HG03108 (cell line): Measurements from ENCODE around the gene RBMS3.
"Not testable (repeated sequence)": the region's sequence is repeated elsewhere in the genome, so short reads cannot be mapped to it uniquely, and the experiment has no call there.

Experiments used
- ATAC-seq: cut with Tn5 transposase; IDR thresholded peaks from one replicate; pipeline ENCODE4 v1.9.1; 2021; ENCODE audit warnings: moderate library complexity; ENCODE audit not compliant: unreplicated experiment

The RBMS3 gene

DNA sequence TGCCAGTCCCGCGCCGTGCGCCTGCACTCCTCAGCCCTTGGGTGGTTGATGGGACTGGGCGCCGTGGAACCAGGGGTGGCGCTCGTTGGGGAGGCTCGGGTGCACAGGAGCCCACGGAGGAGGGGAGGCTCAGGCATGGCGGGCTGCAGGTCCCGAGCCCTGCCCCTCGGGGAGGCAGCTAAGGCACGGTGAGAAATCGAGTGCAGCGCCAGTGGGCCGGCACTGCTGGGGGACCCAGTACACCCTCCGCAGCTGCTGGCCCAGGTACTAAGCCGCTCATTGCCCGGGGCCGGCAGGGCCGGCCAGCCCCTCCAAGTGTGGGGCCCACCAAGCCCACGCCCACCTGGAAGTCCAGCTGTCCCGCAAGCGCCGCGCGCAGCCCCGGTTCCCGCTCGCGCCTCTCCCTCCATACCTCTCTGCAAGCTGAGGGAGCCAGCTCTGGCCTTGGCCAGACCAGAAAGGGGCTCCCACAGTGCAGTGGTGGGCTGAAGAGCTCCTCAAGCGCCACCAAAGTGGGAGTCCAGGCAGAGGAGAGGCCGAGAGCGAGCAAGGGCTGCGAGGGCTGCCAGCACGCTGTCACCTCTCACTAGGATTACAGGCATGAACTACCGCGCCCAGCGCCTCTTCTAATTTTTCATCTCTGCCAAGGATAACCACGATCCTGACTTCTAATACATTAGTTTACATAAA, 192.8 kb downstream of the RBMS3 start:
- ATAC-seq, result not testable (repeated sequence)

- no peak for ATAC-seq
These were observed 194.5 kb downstream of the RBMS3 start for GRCh38 chr3:29475305-29475840.

- no peak for ATAC-seq
These were observed 195.0 kb downstream of the RBMS3 start for GRCh38 chr3:29475854-29476253.

- no peak for ATAC-seq
These were observed 197.7 kb downstream of the RBMS3 start for GRCh38 chr3:29478611-29479010.

- no peak for ATAC-seq
These were observed 200.4 kb downstream of the RBMS3 start for GRCh38 chr3:29481249-29481648.

- no peak for ATAC-seq
These were observed 201.3 kb downstream of the RBMS3 start for GRCh38 chr3:29481969-29482767.

DNA sequence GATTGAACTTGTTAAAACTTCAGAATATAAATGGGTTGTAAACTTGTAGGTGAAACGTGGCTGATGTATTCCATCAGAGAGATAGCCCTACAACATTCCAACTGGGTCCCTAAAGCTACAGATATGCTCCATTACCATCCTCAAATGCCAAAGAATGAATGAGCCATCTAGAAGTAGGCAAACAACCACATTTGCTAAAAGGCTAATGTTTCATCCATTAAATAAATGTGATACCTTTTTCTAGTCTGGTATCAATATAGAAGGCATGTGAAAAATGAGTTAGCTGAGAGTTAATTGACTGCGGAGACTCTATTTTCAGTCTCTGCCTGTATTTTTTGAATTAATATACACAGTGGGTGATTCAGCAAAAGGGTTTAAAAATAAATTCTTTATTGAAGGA, 203.8 kb downstream of the RBMS3 start:
- ATAC-seq, result no peak

- ATAC-seq, result no peak
These were observed 205.2 kb downstream of the RBMS3 start for GRCh38 chr3:29486096-29486495.

DNA sequence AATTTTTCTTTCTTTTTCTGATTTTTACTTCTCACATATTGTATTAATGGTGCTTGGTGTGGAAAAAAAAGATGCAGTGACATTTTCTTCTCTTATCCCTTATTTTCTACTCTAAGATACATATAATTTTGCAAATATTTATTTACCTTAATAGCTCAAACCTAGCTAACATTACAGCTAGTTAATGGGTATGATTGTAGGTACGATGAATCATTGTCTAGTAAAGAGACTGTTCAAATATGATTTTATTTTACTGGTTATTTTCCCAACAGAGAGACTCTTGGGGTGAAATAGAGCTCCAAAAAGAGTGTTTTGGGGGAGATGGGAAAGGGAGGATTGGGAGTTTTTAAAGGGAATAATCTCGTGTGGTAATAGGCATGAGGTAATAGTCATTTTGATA, 206.0 kb downstream of the RBMS3 start:
- ATAC-seq, result no peak

- no peak for ATAC-seq
These were observed 208.1 kb downstream of the RBMS3 start for GRCh38 chr3:29488922-29489321.

DNA sequence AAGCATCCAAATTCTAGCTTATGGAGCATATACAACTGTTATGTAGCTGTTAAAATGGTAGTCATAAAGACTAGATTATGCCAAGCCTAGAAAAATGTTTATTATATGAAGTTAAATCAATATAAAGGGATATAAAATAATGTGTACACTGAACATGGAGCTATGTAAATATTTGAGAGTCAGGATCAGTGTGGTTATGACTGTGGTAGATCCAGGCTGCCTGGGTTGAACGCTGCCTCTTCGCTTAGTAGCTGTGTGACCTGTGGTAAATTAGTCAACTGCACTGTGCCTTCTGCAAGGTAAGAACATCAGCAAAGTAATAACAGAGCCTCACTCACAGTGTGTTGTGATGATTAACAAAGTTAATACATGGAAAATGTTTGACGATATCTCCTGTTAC, 212.2 kb downstream of the RBMS3 start:
- no peak for ATAC-seq

DNA sequence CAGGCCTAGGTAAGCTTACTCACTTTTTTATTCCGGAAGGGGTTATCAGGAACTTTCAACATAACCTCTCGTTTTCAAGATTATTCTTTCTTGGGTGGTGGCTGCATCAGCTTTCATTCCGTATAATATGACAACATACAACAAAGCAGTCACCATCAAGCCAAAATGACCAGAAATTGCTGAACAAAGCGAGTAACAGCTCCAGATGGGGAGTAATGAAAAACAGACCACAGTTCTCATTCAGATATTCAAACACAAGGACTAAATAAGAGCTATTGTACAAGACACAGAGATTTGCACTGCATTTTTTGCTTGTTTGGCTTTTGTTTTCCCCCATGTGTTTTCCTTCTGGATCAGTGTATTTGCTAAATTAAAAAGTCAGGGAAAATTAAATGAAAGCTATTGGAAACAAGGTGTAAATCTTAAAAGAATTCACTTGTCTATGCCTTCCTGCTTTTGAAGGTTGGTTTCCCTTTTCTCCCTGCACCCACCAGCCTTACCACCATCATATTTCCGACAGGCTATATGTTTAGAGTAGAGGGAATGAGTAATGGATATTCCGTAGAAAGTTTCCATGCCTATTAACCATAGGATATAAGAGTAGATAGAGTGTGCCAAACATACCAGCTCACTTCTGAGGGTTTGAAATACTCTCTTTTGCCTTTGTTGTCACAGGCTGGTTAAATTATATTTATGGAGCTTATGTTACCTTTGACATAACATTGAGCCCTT, 213.6 kb downstream of the RBMS3 start:
- no peak for ATAC-seq

DNA sequence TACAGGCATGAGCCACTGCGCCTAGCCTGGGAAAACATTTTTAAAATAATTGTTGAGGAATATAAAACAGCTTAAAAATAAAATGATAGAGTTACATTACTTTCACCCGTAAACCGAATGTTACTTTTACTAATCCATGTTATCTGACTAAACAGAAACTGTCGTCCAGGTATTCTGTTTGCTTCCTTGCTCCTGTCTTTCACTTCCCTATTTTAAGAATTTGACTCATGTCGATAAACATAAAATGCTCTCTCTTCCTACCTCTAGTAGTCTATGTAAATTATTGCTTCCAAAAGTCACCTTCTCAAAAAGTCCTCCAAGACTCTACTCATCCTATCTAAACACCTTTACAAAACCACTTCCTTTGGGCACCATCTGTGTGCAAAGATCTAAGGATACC, 216.4 kb downstream of the RBMS3 start:
- ATAC-seq, result no peak

GRCh38 chr3:29502771-29503170, 221.9 kb downstream of the RBMS3 start:
- ATAC-seq, result no peak

GRCh38 chr3:29503314-29503713, 222.4 kb downstream of the RBMS3 start:
- ATAC-seq, result no peak

GRCh38 chr3:29503958-29504357, 223.1 kb downstream of the RBMS3 start:
- ATAC-seq, result no peak

DNA sequence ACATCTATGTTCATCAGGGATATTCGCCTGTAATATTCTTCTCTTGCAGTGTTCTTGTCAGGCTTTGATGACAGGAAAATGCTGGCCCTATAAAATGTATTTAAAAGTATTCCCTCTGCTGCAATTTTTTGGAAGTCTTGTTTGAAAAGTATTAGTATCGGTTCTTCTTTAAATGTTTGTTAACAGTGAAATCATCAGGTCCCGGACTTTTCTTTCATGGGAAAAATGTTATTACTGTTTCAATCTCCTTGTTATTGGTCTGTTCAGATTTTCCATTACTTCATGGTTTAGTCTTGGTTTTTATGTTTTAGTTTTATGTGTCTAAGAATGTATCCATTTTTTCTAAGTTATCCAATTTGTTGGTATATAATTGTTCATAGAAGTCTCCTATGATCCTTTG, 225.6 kb downstream of the RBMS3 start:
- ATAC-seq, result no peak

GRCh38 chr3:29511701-29512100, 230.8 kb downstream of the RBMS3 start:
- no peak for ATAC-seq

GRCh38 chr3:29512641-29513040, 231.8 kb downstream of the RBMS3 start:
- ATAC-seq, result no peak

DNA sequence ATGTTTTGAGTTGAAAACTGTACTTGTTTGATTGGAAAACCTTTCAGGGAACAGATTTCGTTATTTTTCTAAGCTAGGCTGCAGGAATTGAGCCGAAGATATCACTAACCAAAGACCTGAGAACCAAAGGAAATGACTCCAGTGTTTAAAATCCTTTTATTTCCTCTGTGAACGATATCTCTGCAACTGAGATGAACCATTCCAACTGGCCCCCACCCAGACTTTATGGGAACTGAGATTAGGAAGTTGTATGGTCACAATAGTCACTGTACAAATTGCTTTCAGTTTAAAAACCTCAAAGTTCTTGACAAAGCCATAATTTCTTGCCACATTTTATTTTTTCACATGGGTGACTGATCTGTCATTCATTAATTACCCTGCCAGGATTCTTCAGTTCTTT, 232.4 kb downstream of the RBMS3 start:
- ATAC-seq, result no peak

GRCh38 chr3:29514170-29514569, 233.3 kb downstream of the RBMS3 start:
- ATAC-seq, result no peak

- ATAC-seq, result no peak
These were observed 234.0 kb downstream of the RBMS3 start for GRCh38 chr3:29514912-29515311.
